Islet of Langerhans (tissue), 1 donor: ENCODE measurements around the gene ZNF519.
"Not testable (repeated sequence)": the region's sequence is repeated elsewhere in the genome, so short reads cannot be mapped to it uniquely, and the experiment has no call there.

Source experiments
- FAIRE-seq: peaks from one replicate; lab custom pipeline; 2011; peaks lifted over from hg19 to GRCh38; lab: Jason Lieb, UNC

The ZNF519 gene

GRCh38 chr18:14132271-14132700 lies at the start of gene ZNF519:
TSS of gene ZNF519 (minus strand) at chr18:14132435. CDS start at chr18:14132277, 158 bp downstream.
- FAIRE-seq, result peak; percentile 94

DNA sequence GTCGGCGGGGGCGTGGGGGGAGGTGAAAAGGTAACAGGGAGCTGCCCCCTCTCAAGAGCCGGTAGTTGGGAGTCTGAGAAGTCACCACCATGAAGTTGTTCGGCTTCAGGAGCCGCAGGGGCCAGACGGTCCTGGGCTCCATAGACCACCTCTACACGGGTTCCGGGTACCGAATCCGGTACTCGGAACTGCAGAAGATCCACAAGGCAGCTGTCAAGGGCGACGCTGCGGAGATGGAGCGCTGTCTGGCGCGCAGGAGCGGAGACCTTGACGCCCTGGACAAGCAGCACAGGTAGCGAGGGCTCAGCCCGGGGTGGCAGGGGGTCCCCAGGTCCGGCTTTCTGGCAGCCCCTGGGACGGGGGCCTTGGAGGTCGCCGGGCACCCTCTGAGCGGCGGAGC lies 47.1 kb upstream of the ZNF519 start:
- FAIRE-seq, result no peak

DNA sequence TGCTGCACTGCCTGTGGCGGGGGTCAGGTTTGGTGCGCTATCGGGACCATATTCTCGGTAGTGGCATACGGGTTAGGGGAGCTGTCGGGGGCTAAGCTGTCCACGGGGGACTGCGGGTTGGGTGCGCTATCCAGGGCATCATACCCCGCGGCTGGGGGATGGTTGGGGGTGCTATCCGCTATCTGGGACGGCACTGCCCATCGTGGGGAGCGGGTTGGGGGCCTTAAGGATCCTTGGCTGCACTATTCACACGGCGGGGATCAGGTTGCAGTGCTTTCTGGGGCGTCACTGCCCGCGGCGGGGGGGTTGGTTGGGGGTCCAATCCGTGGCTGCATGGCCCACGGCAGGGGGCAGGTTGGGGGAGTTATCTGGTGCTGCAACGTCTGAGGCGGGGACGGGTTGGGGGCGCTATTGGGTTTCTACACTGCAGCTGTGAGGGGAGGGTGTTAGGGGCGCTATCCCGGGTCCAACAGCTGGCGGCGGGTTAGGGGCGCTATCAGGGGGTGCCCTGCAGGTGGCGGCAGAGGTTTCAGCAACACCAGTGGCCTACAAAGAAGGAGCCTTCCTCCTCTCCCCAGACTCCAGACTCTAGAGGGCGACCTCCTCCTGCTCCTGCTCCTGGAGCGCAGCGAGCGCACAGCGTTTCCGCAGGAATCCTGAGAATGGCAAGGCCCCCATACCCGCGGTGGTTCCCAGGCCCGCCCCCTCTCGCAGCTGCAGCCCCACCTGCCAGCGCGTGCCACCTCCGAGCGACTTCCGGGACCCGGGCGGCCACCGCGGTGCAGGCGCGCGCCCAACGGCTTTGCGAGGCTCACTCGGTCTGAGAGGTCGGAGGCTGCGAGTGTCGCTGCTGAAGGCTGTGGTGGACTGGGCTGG lies 46.3 kb upstream of the ZNF519 start:
- FAIRE-seq, result not testable (repeated sequence)

DNA sequence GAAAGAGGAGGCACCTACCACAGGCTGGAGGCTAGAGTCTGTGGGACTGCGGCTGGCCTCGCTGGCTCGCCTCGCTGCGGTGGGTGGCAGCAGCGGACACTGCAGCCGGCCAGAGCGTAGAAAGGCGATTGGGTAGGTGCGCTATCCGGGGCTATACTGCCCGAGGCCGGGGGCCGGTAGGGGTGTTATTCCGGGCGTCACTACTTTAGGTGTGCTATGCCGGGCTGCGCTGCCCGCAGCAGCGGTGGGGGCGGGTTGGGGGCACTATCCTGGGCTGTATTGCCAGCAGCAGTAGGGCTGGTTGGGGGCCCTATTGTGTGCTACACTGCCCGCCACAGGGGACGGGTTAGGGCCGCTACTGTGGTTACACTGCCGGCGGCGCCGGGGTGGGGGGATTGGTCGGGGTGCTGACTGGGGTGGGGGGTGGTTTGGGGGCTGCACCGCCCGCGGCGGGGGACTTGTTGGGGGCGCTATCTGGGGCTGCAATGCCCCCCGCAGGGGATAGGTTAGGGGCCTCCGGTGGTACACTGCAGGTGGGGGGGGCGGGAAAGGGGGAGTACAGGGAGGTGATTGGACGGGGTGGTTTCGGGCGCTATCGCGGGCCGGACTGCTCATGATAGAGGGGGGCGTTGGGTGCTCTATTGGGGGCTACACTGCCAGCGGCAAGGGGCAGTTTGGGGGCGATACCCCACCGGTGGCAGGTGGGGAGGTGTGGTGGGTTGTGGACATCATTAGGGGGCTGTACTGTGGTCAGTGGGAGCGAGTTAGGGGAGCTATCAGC lies 45.5 kb upstream of the ZNF519 start:
- not testable (repeated sequence) for FAIRE-seq

DNA sequence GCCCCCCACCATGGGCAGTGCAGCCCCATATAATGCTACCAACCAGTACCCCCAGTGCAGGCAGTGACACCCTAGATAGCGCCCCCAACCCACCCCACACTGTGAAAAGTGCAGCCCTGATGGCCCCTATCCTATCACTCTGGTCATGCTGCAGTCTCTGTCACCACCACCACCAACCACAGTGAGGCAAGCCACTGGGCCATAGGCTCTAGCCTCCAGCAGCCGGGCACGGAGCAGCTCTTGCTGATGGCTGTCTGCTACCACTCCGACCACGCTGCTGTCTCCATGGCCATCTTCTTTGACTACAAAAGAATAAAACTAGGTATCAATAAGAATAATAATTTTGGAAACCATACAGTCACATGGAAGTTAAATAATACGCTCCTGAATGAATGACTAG lies 43.2 kb upstream of the ZNF519 start:
- FAIRE-seq, result not testable (repeated sequence)

- FAIRE-seq, result no peak
Observed at GRCh38 chr18:14174706-14175085, 42.5 kb upstream of the ZNF519 start.

- not testable (repeated sequence) for FAIRE-seq
Observed at GRCh38 chr18:14174002-14174705, 41.9 kb upstream of the ZNF519 start.

- FAIRE-seq, result not testable (repeated sequence)
Observed at GRCh38 chr18:14173116-14173951, 41.1 kb upstream of the ZNF519 start.

- FAIRE-seq, result not testable (repeated sequence)
Observed at GRCh38 chr18:14172142-14173115, 40.2 kb upstream of the ZNF519 start.

DNA sequence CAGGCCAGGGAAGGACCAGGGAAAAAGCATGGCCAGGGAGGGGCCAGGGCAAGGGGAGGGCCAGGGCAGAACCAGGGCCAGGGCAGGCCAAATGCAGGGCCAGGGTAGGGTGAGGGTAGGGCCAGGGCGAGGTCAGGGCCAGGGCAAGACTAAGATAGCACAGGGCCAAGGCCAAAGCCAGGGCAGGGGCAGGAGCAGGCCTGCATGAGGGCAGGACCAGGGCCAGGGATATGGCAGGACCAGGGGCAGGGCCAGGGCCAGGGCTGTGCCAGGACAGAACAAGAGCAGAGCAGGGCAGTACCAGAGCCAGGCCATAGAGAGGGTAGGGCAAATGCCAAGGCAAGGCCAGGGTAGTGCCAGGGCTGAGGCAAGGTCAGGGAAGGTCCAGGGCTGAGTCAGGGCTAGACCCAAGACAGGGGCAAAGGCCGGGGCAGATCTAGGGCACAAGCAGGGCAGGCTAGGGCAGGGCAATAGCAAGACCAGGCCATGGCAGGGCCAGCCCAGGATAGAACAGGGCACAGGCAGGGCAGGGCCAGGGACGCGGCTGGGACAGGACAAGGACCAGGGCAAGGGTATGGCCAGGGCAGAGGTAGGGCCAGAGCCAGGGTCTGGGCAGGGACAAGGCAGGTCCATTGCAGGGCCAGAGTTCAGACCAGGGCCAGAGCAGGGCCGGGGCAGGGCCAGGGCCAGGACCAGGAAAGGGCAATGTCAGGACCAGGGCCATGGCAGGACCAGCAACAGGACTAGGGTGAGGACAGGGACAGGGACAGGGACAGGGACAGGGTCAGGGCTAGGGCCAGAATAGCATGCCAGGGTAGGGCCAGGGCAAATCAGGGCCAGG lies 39.3 kb upstream of the ZNF519 start:
- FAIRE-seq, result not testable (repeated sequence)

- FAIRE-seq, result not testable (repeated sequence)
Observed at GRCh38 chr18:14170367-14171036, 38.3 kb upstream of the ZNF519 start.

DNA sequence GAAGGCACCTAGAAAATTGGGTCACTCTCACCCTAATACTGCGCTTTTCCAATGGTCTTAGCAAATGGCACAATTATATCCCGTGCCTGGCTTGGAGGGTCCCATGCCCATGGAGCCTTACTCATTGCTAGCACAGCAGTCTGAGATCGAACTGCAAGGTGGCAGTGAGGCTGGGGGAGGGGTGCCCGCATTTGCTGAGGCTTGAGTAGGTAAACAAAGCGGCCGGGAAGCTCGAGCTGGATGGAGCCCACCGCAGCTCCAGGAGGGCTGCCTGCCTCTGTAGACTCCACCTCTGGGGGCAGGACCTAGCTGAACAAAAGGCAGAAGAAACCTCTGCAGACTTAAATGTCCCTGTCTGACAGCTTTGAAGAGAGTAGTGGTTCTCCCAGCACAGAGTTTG lies 30.7 kb upstream of the ZNF519 start:
- FAIRE-seq, result not testable (repeated sequence)

DNA sequence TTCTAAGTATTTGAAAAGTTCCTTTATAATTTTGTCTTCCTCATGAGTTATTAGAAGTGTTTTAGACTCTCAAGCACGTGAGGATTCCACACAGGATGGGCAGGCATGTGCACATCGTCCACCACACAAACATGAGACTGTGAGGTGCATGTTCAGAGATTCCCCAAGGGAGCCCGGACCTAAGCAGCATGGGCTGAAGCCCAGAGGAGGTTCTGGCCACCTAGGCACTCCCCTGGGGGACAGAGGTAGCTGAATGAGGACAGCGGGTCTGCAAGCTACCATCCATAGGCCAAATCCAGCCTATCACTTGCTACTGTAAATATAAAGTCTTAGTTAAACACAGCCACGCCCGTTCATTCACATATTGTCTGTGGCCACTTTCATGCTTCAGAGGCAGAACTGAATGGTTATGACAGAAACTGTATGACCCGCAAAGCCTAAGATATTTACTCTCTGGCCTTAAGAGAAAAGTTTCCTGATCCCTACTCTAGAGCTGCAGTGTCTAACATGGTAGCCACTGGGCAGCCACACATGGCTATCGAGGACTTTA lies 19.4 kb upstream of the ZNF519 start:
- FAIRE-seq, result not testable (repeated sequence)

- FAIRE-seq, result not testable (repeated sequence)
Observed at GRCh38 chr18:14150766-14151165, 18.5 kb upstream of the ZNF519 start.

DNA sequence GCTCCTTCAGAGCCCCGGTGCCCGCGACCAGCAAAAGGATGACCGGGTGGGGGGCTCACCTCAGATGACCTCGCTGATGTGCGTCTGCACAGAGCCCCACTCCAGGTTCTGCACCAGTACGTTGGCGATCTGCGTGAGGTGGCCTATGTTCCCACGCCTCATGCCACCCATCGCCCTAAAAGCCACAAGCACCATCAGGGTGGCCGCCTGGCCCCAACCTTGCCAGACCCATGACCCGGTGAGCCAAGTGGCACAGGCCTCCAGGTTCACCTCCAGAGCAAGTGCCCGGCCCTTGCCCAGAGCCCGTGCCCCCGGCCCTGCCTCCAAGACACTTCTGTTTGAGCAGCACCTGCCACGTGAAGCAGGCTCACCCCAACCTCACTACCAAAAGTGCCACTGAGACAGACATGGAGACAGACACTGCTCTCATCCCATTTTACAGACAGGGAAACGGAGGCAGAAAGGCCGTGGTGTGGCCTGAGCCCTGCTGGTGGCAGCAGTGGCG lies 17.7 kb upstream of the ZNF519 start:
- not testable (repeated sequence) for FAIRE-seq

- not testable (repeated sequence) for FAIRE-seq
Observed at GRCh38 chr18:14149121-14149850, 17.1 kb upstream of the ZNF519 start.
